Gastrocnemius medialis (tissue), 4 donors: ENCODE results near the gene RYR2.

Experiments used
- CTCF ChIP-seq, 5 experiments: fragments of 450-650 bp in 3 of 5; fragments of 200-600 bp in 2 of 5; sonication (generic) in 2 of 5; IDR thresholded peaks in 4 of 5; conservative IDR thresholded peaks in 1 of 5; 1 replicate in 4 of 5; 2 replicates in 1 of 5; pipeline ENCODE4 v1.5.1; 2016 to 2019; ENCODE audit warnings: antibody characterized with exemption in 5 of 5, mild to moderate bottlenecking in 3 of 5, moderate library complexity in 3 of 5
- POLR2A ChIP-seq, 2 donors: fragments of 450-650 bp; IDR thresholded peaks; one replicate each; pipeline ENCODE4 v1.6.1; 2017; ENCODE audit warnings: antibody characterized with exemption in 2 of 2, mild to moderate bottlenecking in 2 of 2, moderate library complexity in 2 of 2

- TF ChIP-seq CTCF (IDR thresholded peaks at IDR 0.05 in 4 of 5, conservative IDR thresholded peaks at IDR 0.05 in 1 of 5), result no peak
- TF ChIP-seq POLR2A (IDR thresholded peaks at IDR 0.05), result no peak
These were observed 631.6 kb downstream of the RYR2 start for GRCh38 chr1:237673631-237674030.
